ENCODE data around the gene ARPC4. TPM values are rescaled to one million over a fixed set of nuclear protein-coding genes. Genes with fewer than 3 reads are reported as not detected.

ARPC4 gene
- total RNA-seq, 1 experiment from 2014 or later = 231 TPM

GRCh38 chr3:9786825-9787669 is 5.8 kb upstream of the ARPC4 start:
- no peak for DNase-seq (ENCODE audit: low spot score)
- in situ Hi-C loops (cut with HindIII; ENCODE audit: low sequenced_read_pairs) = no loop called here

DNA sequence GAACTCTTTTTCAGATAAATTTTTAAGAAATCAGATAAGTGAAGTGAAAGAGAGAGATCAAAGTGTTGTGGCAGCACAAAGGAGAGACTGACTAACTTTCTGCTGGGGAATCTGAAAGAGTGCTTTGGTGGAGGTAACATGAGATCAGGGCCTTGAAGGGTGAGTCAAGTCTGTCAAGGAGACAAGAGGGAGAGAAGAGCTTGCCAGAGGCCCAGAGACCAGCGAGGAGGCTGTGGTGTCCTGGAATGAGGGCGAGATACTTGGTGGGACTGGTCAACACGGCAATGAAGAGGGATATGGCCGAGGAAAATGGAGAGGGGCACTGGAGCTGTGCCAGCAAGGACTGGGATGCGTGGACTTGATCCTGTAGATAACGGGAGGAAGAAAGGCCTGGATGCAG is 5.2 kb upstream of the ARPC4 start:
- in situ Hi-C loops (cut with HindIII; ENCODE audit: low sequenced_read_pairs) = no loop called here

DNA sequence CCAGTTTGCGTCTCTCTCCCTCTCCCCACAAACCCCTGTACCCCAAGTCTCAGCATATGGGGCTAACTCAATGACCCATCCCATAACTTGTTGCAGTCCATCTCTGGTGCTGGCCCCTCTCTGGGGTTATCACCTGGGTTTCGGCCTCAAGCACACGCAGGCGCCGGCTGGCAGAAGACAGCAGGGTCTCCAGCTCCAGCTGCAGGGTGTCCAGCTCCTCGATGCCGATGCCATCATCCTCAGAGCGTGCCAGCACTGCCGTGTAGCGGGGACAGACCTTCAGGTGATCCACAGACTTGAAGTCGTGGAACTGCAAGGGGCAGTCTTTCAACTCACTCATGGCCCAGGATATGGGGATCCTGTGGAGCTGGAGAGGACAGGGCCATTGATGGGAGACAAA is 1.8 kb upstream of the ARPC4 start:
- no peak for DNase-seq (ENCODE audit: low spot score)
- in situ Hi-C loops (cut with HindIII; ENCODE audit: low sequenced_read_pairs) = no loop called here

More for the DNA sequence above, 5.2 kb upstream of the ARPC4 start:
- no peak for DNase-seq (ENCODE audit: low spot score)

GRCh38 chr3:9791790-9792404 is 985 bp upstream of the ARPC4 start:
- no peak for DNase-seq (ENCODE audit: low spot score)
- in situ Hi-C loops (cut with HindIII; ENCODE audit: low sequenced_read_pairs) = no loop called here

- peak; percentile 25 for DNase-seq (ENCODE audit: low spot score)
- in situ Hi-C loops (cut with HindIII; ENCODE audit: low sequenced_read_pairs) = no loop called here
Observed at GRCh38 chr3:9793161-9793781, 389 bp downstream of the ARPC4 start.

GRCh38 chr3:9794400-9794799 is 1.5 kb downstream of the ARPC4 start:
- DNase-seq (ENCODE audit: low spot score) = no peak
- in situ Hi-C loops (cut with HindIII; ENCODE audit: low sequenced_read_pairs) = no loop called here

- no peak for DNase-seq (ENCODE audit: low spot score)
- in situ Hi-C loops (cut with HindIII; ENCODE audit: low sequenced_read_pairs) = no loop called here
Observed at GRCh38 chr3:9795207-9795606, 2.3 kb downstream of the ARPC4 start.

DNA sequence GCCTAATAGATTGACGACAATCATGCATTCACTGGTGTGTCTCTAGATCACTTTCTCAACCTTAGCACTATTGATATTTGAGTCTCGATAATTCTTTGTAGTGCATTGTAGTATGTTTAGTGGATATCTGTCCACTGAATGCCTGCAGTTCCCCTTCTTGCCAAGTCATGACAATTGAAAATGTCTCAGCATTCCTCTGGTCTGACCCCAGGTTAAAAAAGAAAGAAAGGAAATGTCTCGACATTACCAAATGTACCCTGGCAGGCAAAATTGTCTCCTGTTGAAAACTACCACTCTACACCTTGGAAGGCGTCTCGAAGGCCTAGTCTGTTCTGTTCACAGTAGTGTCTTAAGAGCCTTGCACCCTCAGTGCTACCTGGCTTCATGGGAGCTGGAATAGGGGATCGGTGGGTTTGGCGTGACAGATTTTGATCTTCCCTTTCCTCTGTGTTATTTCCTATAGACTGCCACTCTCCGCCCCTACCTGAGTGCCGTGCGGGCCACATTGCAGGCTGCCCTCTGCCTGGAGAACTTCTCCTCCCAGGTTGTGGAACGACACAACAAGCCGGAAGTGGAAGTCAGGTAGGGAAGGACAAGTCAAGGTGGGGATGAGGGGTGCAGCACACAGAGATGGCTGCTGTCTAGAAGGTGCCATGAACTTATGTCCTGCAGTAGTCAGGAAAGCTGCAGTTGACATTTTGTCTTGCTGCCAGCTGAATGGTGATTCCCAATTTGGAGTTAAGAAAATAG is 4.5 kb downstream of the ARPC4 start:
- in situ Hi-C loops (cut with HindIII; ENCODE audit: low sequenced_read_pairs) = no loop called here
- no peak for DNase-seq (ENCODE audit: low spot score)

DNA sequence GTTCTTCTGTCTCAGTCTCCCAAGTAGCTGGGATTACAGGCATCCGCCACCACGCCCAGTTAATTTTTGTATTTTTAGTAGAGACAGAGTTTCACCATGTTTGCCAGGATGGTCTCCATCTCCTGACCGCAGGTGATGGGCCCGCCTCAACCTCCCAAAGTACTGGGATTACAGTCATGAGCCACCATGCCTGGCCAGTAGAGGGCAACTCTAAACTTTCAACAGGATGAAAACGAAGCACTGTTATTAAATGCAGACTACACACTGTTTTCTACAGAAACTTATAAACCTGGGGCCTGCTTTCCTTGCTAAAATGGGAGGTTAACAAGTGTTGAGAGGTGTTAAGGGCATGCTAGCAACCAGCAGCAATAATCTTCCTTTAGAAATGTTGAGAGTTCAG is 7.6 kb downstream of the ARPC4 start:
- in situ Hi-C loops (cut with HindIII; ENCODE audit: low sequenced_read_pairs) = no loop called here
- no peak for DNase-seq (ENCODE audit: low spot score)

GRCh38 chr3:9803494-9803893 is 10.6 kb downstream of the ARPC4 start:
- in situ Hi-C loops (cut with HindIII; ENCODE audit: low sequenced_read_pairs) = no loop called here
- no peak for DNase-seq (ENCODE audit: low spot score)

- in situ Hi-C loops (cut with HindIII; ENCODE audit: low sequenced_read_pairs) = no loop called here
- DNase-seq (ENCODE audit: low spot score) = no peak
Observed at GRCh38 chr3:9804996-9805395, 12.1 kb downstream of the ARPC4 start.

DNA sequence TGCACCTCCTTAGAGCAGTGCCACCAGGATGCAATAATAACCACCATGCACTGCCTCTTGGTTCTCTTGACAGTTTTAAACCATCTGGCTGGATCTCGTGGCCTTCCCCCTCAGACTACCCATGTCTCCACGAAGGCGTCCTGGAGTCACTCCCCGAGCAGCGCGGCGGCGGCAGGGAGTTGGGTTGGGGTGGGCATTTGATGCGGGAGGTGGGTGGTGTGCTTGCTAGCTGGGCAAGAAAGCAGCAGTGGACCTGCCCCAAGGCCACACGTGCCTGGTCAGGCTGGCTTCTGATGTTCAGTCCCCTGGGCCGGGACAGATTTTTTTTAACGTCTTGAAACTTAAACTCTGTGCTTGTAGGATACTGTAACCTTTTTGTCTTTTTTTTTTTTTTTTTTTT is 13.3 kb downstream of the ARPC4 start:
- in situ Hi-C loops (cut with HindIII; ENCODE audit: low sequenced_read_pairs) = no loop called here
- DNase-seq (ENCODE audit: low spot score) = no peak

- in situ Hi-C loops (cut with HindIII; ENCODE audit: low sequenced_read_pairs) = no loop called here
- DNase-seq (ENCODE audit: low spot score) = no peak
Observed at GRCh38 chr3:9806688-9807589, 14.1 kb downstream of the ARPC4 start.

DNA sequence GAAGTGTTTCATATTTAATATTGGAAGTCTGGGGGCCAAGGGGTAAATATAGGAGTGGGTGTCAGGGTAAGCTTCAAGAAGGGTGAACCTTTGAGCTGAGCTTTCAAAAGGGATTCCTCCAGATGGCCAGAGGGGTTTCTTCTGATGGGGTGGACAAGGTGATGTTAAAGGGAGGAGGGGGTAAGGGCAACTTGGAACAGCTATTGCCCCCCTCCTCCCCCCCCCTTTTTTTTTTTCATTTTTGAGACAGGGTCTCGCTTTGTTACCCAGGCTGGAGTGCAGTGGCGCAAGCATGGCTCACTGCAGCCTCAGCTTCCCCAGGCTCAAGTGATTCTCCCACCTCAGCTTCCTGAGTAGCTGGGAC is 15.1 kb downstream of the ARPC4 start:
- in situ Hi-C loops (cut with HindIII; ENCODE audit: low sequenced_read_pairs) = no loop called here
- DNase-seq (ENCODE audit: low spot score) = no peak

DNA sequence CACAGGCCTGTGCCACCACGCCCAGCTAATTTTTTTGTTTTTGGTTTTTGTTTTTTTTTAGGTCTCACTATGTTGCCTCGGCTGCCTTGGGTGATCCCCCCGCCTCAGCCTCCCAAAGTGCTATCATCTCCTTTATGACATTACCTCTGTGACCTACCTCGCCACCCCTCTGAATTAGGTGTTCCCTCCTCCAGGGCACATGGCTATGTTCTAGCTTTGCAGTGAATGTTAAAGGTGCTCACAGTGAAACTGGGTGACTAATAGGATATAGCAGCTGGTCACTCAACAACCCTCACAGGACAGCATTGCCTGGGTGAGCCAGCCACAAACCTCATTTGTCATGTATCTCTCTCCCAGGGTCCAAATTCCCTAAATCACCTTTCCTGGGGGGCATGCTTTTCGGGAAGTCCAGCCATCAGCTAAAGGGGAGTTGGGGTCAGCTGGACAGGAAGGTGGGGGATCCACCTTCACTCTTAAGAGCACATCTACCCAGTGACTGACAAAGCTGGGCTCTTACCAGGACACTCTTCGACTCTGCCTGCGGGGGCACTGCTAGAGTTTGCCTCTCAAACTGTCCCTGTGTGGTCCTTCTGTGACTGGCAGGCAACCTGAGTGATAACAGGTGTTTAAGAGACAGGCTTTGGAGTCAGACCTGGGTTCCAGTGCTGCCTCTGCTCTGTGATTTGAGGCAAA is 15.6 kb downstream of the ARPC4 start:
- DNase-seq (ENCODE audit: low spot score) = peak; percentile 27
- in situ Hi-C loops (cut with HindIII; ENCODE audit: low sequenced_read_pairs) = no loop called here

GRCh38 chr3:9809239-9809614 is 16.3 kb downstream of the ARPC4 start:
- no peak for DNase-seq (ENCODE audit: low spot score)
- in situ Hi-C loops (cut with HindIII; ENCODE audit: low sequenced_read_pairs) = no loop called here

DNA sequence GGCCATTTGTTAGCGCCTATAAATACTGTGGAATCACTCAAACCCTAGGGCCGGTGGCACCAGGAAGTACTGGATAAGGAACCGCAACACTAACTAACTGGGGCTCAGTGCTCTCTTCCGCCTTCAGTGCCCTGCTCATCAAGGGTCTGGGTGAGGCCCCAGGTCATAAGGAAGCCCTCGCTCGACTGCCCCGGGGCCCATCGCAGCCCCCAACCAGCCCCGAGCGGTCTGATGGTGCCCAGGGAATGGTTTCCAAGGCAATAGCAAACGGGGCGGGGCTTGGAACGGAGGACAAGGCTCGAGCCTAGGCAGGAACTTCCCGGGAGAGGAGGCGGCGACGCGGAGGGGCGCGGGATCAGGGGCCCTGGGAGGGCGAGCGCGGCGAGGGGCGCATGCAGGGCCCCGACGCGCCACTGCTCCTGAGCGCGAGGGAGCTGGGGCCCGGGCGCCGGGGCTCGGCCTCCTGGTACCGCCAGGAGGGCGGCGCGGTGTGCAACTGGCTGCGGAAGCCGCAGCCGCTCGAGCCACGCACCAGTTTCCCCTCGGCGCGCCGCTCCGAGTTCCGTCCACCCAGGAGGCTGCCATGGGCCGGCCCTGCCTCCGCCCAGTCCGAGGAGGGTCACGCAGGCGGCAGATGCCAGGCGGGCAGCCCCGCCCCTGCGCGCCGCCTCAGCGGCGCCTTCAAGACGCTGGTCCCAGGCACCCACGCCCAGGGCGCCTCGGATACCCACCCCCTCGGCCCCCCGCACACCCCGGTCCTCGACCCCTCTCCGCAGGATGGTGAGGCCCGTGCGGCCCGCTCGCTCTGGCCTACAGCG is 16.9 kb downstream of the ARPC4 start, which contains the start of gene TTLL3:
TSS of gene TTLL3 (plus strand) at position 648 of the 818 bp plus-strand sequence. CDS start 400 bp downstream, outside the sequence.
- in situ Hi-C loops (cut with HindIII; ENCODE audit: low sequenced_read_pairs) = no loop called here
- peak; percentile 66 for DNase-seq (ENCODE audit: low spot score)

DNA sequence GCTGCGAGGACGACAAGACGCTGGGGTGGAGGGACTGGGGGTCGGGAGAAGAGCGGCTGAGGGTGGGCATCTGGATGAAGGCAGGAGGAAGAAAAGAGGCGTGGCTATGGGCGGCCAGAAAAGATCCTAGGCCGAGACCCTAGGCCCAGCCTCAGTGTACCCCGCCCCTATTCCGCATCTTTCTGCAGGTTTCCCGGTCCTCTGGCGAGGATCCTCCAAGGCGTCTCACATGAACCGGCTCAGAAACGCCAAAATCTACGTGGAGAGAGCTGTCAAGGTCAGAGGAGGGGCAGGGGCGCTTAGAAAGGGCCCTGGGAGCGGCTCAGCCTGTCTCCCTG is 17.5 kb downstream of the ARPC4 start:
- in situ Hi-C loops (cut with HindIII; ENCODE audit: low sequenced_read_pairs) = no loop called here
- DNase-seq (ENCODE audit: low spot score) = peak; percentile 38
